GM12801 (cell line): ENCODE measurements around the gene ASB16.

ENCODE experiments used
- TF ChIP-seq, protein P1 (sequence below): IDR thresholded peaks from one replicate; pipeline ENCODE4 v1.5.1; 2011; ENCODE audit warnings: control low read depth; ENCODE audit not compliant: insufficient read length; ENCODE audit errors: extremely low read depth

The ASB16 gene

DNA sequence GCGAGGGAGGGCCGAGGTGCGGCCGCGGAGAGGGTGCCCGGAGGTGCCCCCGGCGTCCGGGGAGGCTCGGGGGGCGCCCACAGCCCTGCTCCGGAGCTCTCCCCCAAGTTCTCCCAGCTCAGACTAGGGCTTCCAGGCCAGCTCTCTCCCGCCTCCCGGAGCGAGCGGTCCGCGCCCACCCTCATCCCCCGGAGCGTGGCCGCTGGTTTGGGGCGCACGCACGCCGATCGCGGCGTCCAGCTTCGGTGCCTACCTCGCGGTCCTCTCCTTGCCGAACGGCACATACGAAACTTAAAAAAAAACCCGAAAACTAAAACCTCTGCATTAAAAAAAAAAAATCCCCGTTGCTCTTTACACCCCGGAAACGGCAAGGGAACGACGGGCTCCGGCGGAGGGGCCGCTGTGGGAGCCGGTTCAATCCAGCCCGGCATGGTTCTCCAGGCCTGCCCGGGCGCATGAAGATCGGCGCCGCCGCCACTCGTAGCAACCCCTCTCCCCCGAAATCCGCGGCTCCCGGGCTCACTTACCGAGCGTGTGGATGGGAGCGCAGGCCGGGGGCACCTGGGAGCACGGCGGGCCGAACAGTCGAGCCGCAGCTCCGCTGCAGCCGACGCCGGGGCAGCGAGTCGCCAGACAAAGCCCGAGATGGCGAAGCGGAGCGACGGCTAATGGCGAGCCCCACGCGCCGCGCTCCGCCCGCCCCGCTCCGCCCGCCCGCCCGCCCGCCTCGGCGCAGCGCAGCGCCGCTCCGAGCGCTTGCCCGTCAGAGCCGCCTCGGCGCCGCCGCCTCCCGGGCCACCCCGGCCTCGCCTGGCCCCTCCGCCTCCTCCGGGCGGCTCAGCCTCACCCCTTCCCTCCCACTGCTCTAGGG lies 49.9 kb downstream of the ASB16 start:
- TF ChIP-seq, protein P1, sequence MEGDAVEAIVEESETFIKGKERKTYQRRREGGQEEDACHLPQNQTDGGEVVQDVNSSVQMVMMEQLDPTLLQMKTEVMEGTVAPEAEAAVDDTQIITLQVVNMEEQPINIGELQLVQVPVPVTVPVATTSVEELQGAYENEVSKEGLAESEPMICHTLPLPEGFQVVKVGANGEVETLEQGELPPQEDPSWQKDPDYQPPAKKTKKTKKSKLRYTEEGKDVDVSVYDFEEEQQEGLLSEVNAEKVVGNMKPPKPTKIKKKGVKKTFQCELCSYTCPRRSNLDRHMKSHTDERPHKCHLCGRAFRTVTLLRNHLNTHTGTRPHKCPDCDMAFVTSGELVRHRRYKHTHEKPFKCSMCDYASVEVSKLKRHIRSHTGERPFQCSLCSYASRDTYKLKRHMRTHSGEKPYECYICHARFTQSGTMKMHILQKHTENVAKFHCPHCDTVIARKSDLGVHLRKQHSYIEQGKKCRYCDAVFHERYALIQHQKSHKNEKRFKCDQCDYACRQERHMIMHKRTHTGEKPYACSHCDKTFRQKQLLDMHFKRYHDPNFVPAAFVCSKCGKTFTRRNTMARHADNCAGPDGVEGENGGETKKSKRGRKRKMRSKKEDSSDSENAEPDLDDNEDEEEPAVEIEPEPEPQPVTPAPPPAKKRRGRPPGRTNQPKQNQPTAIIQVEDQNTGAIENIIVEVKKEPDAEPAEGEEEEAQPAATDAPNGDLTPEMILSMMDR = no peak

DNA sequence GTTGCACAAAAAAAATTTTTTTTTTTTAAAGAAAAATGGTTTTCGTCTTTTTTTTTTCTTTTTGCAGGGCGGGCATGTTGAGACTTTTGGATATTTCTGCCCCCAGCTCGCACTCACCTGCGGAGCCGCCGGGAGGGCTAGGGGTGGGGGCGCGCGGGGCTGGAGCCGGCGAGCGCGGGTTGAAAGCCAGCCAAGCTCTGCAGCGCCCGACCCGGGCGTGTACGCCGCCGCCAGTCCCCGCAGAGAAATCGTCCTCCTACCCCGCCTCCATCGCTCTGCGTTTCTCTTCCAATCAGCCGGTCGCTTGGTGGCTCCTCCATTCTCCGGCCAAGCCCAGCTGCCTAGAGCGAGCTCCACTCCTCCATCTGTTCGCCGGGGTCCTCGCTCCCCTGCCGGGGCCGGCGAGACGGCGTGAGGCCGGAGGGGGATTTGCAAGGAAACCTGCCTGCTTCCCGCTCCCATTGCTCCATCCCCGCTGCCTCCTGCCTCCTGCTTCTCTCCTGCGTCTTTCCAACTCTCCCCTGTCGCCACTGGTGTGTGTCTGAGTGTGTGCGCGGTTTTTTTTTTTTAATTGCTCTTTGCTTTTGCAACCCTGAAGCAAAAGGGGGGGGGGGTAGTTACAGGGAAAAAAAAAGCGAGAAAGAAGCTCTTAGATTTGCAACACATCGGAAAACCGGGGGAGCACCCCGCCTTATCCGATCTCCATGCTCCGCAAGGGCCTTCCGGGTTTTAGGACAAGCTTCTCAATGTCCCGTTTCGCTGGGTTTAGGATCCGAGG lies 50.8 kb downstream of the ASB16 start:
- TF ChIP-seq, protein P1 = no peak

DNA sequence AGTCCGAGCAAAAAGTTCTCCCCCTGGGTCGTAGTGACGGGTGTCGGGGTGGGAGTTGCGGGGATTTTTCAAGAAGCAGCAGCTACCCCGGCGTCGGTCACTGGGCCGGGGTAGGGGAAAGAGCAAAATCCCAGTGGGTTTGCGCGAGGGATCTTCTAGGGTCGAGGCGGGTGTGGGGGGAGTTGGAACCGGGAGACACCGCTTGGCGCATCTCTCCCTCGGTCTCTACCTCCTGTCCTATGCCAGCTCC lies 51.3 kb downstream of the ASB16 start:
- TF ChIP-seq, protein P1 = no peak

DNA sequence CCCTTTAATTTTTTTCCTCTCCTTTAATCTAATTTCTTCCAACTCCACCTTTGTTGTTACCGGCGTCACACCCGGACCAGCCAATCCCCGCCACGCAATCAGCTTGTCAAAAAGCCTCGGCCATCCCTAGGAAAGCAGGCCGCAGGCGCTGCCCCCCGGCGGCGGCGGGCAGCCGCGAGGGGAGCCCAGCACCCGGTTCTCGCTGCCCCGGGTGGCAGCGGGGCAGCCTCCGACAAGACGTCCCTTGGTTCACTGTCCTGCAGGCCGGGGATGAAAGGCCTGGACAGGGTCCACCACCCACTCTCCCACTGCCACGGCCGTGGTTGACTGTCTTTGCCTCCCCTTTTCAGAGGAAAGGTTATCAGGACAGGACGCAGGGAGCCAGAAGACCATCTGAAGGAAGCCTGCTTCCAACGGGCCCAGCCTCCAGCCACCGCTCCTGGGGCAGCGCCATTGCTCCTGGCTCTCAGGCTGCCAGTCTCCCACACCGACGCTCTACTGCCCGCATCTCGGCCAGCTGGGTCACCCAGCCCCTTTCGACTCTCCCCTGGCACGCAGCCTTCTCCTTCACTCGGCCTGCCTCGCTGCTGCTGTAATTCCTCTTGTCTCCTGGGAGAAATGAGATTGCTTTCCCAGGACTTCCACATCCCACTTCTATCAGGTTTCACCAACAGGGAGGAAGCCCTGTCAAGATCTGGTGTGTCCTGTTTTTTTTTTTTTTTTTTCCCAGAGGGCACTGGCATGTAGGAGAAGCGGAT lies 51.8 kb downstream of the ASB16 start:
- TF ChIP-seq, protein P1 = no peak

DNA sequence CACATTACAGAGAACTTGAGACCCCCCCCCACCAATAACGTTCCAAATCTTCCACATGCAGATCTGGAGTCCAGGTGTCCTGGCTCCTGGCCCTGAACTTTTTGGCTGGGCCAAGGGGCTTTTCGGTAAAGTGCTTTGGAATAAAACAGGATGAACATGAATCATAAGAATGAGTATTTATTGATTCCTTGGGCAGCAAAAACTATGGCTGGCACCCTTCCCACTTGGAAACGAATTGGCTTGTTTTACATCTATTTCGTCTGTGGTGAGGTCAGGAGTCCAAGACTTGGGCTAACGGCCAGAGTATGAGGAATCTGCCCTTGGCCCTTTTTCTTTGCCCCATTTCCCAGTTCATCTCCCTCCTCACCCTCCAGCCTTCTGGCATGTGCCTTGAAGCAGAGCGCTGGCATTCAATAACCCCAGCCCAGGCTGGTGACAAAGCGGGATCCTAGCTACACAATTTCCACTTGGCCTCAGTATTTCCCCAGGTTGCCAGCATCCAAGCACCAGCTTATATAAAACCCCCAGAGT lies 53.1 kb downstream of the ASB16 start:
- TF ChIP-seq, protein P1 = no peak
